ENCODE measurements around the gene NRG3. TPM values are rescaled to one million over a fixed set of nuclear protein-coding genes. Genes with fewer than 3 reads are reported as not detected.

Gene NRG3
- total and polyA plus RNA-seq, 2 of the 4 experiments (the other 2 are of a cell fraction) = not detected

DNA sequence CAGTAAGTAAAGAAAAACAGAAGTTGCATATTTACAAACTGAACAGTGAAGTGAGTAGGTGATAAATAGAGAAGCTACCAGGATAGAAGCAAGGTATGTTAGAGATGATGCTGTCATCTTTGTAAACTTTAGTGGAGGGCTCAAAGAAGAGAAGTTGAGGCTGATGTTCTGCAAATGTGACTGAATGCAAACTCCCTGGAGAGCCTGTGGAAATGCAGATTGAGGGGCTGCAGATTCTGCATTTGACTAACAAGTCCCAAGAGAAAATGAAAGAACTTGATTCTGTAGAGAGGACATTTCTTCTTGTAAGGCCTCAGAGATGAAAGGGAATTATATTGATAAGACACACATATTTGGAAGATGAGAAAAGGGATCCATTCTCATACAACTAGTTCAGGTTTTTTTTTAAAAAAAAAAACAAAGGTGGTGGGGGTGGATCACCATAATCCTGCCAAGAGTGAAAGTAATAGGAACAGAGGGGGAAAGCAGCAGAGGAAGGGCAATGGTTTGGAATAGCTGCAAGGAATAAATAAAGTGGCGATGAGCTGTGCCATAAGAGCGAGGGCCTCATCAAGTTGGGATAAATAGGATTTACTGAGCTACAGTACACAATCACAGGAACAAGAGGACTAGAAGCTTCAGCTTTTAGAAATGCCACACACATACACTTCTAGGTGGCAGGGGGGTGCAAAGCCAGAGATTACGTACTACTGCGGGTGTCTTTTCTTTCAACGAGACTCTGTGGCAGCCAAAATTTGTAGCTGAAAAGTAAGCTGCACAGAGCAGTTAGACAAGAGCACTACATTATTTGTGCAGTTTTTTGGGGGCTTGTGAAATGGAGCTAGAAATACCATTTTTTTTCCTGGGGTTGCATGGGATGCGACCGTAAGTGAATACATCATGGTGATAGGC, 778.5 kb downstream of the NRG3 start:
- no peak overlapping the region for H3K18ac ChIP-seq (ENCODE audit: low read depth, low read length)
- H3K56ac ChIP-seq (ENCODE audit: extremely low read depth, insufficient read depth, low read length) = no peak overlapping the region
- peaks cover 13% of the 10 kb centered on the region; the same call in 1 of the 2 replicates for H3K9me3 ChIP-seq (ENCODE audit: control insufficient read depth, insufficient read depth, low read length)
- H3K14ac ChIP-seq (replicated peaks; ENCODE audit: low read depth, low read length) = no peak overlapping the region
- POLR2A ChIA-PET (ENCODE audit: unreplicated experiment) = no interaction called here
- H3K4ac ChIP-seq (ENCODE audit: low read depth, low read length) = no peak overlapping the region
- H4K91ac ChIP-seq (ENCODE audit: insufficient read depth, low read depth, low read length) = no peak overlapping the region
- H2BK15ac ChIP-seq (ENCODE audit: low read depth, low read length) = no peak overlapping the region
- no peak overlapping the region for H3K23ac ChIP-seq (ENCODE audit: low read depth, low read length)
- H3K4me2 ChIP-seq (ENCODE audit: low read depth, low read length) = no peak overlapping the region
- no peaks in the 10 kb centered on the region for H4K20me1 ChIP-seq (ENCODE audit: insufficient read depth, low read length)
- no peaks in the 10 kb centered on the region for H3K9me1 ChIP-seq (ENCODE audit: insufficient read depth, low read length)
- no CpG with 5 or more reads among the region's 7 CpGs for WGBS, 2 experiments (ENCODE audit: extremely low coverage in 2 of 2, insufficient read length in 1 of 2)
- H3K4me3 ChIP-seq (ENCODE audit: insufficient read depth, low read depth, low read length) = no peak overlapping the region
- no peak overlapping the region for H2BK120ac ChIP-seq (ENCODE audit: low read depth, low read length)
- no peak overlapping the region for H2BK5ac ChIP-seq (ENCODE audit: low read depth, low read length, poor library complexity, severe bottlenecking)
- dilution Hi-C loops (cut with HindIII; ENCODE audit: low sequenced_read_pairs, unreplicated experiment) (no loop called here), intact Hi-C loops (cut with micrococcal nuclease) (no loop called here), in situ Hi-C loops (cut with MboI; ENCODE audit: low sequenced_read_pairs) (no loop called here)
- TF ChIP-seq MAZ (IDR thresholded peaks at IDR 0.05; ENCODE audit: borderline replicate concordance, low read depth, low read length) (no peak), CEBPB (IDR thresholded peaks at IDR 0.05; ENCODE audit: low read depth, low read length) (no peak)
- no peak overlapping the region for H2AFZ ChIP-seq (replicated peaks; ENCODE audit: low read length, poor library complexity)
- ATAC-seq (ENCODE audit: low read depth) = no peak
- H4K5ac ChIP-seq (ENCODE audit: low read depth, low read length) = no peak overlapping the region
- H3K27me3 ChIP-seq (ENCODE audit: control insufficient read depth, insufficient read depth, low read length) = no peaks in the 10 kb centered on the region
- H3K9ac ChIP-seq (ENCODE audit: low read depth, low read length) = no peak overlapping the region
- H3K4me1 ChIP-seq (ENCODE audit: control insufficient read depth, insufficient read depth, low read length) = no peaks in the 10 kb centered on the region
- CTCF ChIA-PET = interaction anchor here (0.6 kb wide), 1 partner anchor 77 kb away, joined by 3 read pairs; no protein-coding TSS in a partner anchor
- no peak overlapping the region for H4K8ac ChIP-seq (ENCODE audit: low read depth in 2 of 2, low read length in 2 of 2)
- H2AK5ac ChIP-seq (ENCODE audit: low read depth, low read length) = no peak overlapping the region
- H2BK20ac ChIP-seq (ENCODE audit: low read depth, low read length) = no peak overlapping the region
- no peak for DNase-seq
- no peaks in the 10 kb centered on the region for H3K79me1 ChIP-seq (ENCODE audit: low read depth in 1 of 2, low read length in 2 of 2)
- BruUV-seq (replicated peaks) = no TSS peak
- no peak overlapping the region for H2AK9ac ChIP-seq (replicated peaks; ENCODE audit: low read depth, low read length, poor library complexity)
- H3K36me3 ChIP-seq (ENCODE audit: control insufficient read depth, insufficient read depth, low read length) = no peaks in the 10 kb centered on the region
- H3K27ac ChIP-seq (ENCODE audit: insufficient read depth, low read length) = no peak overlapping the region

Data from IMR-90 (cell line).